Effector memory CD8-positive, alpha-beta T cell (primary cell): ENCODE measurements around the gene OR10H2.
"Not testable (repeated sequence)": the region's sequence is repeated elsewhere in the genome, so short reads cannot be mapped to it uniquely, and the experiment has no call there.

ENCODE experiments used
- ATAC-seq: fragments of 150-1000 bp; cut with Tn5 transposase; replicated peaks from 2 replicates; pipeline ENCODE4 v1.10.0; 2021; ENCODE audit warnings: mild to moderate bottlenecking, moderate library complexity
- DNase-seq, 3 experiments: peaks; one replicate each; pipeline ENCODE4 v3.0.0; 2021
- H3K27ac Mint-ChIP-seq, 2 donors: one replicate each; pipeline ENCODE4 v1.8.0; 2022; ENCODE audit warnings: mild to moderate bottlenecking in 2 of 2, mixed read lengths in 2 of 2, moderate library complexity in 2 of 2
- H3K27me3 Mint-ChIP-seq, 2 donors: one replicate each; pipeline ENCODE4 v1.8.0; 2022; ENCODE audit warnings: mixed read lengths in 2 of 2
- H3K36me3 Mint-ChIP-seq: one replicate; pipeline ENCODE4 v1.8.0; 2022; ENCODE audit warnings: mild to moderate bottlenecking, moderate library complexity, mixed read lengths; ENCODE audit not compliant: insufficient read depth
- H3K4me1 Mint-ChIP-seq, 2 donors: one replicate each; pipeline ENCODE4 v1.8.0; 2022; ENCODE audit warnings: low read depth in 2 of 2, mixed read lengths in 2 of 2
- H3K4me3 Mint-ChIP-seq, 2 donors: one replicate each; pipeline ENCODE4 v1.8.0; 2022; ENCODE audit warnings: mild to moderate bottlenecking in 2 of 2, mixed read lengths in 2 of 2, moderate library complexity in 2 of 2
- H3K9me3 Mint-ChIP-seq, 2 donors: one replicate each; pipeline ENCODE4 v1.8.0; 2022; ENCODE audit warnings: mixed read lengths in 2 of 2

OR10H2 gene

DNA sequence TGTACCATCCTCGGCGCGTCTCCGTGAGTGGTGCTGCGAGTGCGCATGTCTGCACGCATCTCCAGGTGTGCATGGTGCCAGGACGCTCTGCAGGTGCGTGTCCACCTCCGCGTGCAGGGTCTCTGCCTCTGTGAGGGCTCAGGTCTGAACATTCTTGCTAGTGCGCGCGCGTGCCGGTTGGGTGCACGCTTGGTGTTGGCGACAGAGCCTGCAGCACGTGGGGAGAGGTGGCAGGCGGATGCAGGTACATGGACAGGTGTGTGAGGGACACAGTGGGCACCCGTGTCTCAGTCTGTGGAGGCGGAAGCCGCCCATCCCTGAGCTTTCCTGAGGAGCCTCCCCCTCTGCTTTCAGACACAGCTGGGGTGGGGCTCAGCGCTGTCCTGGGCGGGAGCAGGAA lies 4.9 kb upstream of the OR10H2 start:
- peaks cover 71 to 86% of the 10 kb centered on the region in 2 donors for H3K27me3 Mint-ChIP-seq
- no peak for ATAC-seq
- H3K4me3 Mint-ChIP-seq = no peak overlapping the region
- peaks cover 0 to 4% of the 10 kb centered on the region in 2 donors for H3K4me1 Mint-ChIP-seq
- H3K36me3 Mint-ChIP-seq = no peaks in the 10 kb centered on the region
- no peak overlapping the region for H3K27ac Mint-ChIP-seq
- no peaks in the 10 kb centered on the region for H3K9me3 Mint-ChIP-seq
- no peak for DNase-seq

DNA sequence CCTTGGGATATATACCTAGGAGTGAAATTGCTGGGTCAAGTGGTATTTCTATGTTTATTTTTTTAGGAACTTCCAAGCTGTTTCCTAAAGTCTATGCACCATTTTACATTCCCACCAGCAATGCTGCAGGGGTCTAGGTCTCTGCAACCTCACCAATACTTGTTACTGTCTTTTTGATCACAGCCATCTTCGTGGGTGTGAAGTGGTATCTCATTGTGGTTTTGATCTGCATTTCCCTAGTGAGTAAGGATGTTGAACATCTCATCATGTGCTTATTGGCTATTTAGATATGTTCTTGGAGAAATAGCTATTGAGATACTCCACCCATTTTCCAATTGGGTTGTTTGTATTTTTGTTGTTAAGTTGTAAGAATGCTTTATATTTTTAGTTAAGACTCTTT lies 2.7 kb downstream of the OR10H2 start:
- peaks cover 6 to 16% of the 10 kb centered on the region in 2 donors for H3K4me1 Mint-ChIP-seq
- no peaks in the 10 kb centered on the region for H3K9me3 Mint-ChIP-seq
- H3K36me3 Mint-ChIP-seq = no peaks in the 10 kb centered on the region
- H3K27me3 Mint-ChIP-seq = peaks cover 30 to 41% of the 10 kb centered on the region in 2 donors
- DNase-seq = no peak
- ATAC-seq = peak; percentile 56
- no peak overlapping the region for H3K4me3 Mint-ChIP-seq
- no peak overlapping the region for H3K27ac Mint-ChIP-seq

DNA sequence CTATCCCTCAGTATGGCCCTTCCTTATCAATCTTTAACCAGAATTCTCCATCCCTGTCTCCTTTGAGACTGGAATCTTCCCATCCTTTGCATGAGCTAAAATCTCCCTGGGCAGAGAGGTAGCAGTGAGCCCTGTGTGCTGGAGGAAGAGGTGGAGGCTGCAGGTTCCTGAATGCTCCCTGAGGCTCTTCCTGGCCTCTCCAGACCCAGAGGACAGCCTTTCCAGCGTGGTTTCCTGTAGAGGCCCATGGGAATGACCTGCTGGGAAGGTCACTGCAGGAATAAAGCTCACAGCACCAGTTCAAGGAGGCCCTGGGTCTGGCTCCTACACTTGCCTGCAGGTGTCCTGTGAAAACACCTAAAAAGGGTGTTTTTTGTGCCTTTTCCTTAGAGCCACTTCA lies 4.6 kb downstream of the OR10H2 start:
- Mint-ChIP-seq H3K4me3 (no peak overlapping the region), H3K4me1 (peaks cover 6 to 12% of the 10 kb centered on the region in 2 donors), H3K36me3 (no peaks in the 10 kb centered on the region), H3K27me3 (peaks cover 13 to 23% of the 10 kb centered on the region in 2 donors), H3K27ac (no peak overlapping the region), H3K9me3 (no peaks in the 10 kb centered on the region)
- ATAC-seq (no peak), DNase-seq (no peak)

DNA sequence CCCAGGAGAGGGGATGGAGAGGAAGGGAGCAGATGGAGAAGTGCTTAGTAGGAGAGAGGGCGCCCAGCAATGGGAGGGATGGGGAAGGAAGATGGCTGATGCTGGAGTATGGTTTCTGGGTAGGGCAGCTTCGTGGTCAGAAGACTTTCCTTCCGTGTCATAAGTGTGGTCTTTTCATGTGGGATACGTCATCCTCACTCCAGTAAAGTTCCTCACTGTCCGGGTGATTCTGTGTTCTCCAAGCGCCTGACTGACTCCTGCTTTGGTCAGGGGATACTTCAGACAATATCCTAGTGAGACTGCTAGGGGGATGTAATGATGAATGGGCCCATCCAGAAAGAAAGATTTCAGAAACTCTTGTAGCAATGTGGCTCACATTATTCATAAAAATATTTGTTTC lies 6.1 kb downstream of the OR10H2 start:
- DNase-seq = no peak
- Mint-ChIP-seq H3K9me3 (no peaks in the 10 kb centered on the region), H3K27ac (no peak overlapping the region), H3K4me3 (no peak overlapping the region), H3K4me1 (peaks cover 6 to 12% of the 10 kb centered on the region in 2 donors), H3K27me3 (peaks cover 0 to 7% of the 10 kb centered on the region in 2 donors), H3K36me3 (no peaks in the 10 kb centered on the region)
- ATAC-seq = no peak

DNA sequence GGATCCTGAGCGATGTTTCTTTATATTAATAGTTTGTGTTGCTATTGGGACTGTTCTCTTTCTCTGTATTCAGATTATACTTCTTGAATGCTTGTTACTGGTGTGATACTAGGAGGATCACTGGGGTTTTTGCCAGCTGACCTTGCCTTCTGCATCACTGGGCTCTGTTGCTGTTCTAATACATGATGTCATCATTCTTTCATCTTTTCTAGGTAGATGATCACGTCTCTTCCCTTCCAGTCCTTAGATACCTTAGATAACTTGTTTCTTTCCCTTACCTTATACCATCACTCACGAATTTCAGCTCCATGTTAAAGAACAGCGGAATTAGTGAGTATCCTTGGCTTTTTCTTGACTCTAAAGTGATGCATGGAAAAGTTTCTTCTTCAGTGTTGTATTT lies 9.9 kb downstream of the OR10H2 start, which contains the start of gene OR10H3:
Gene OR10H3 (plus strand): TSS at position 264 of the 400 bp plus-strand sequence. CDS start 3,408 bp downstream, outside the sequence.
- peaks cover 20 to 23% of the 10 kb centered on the region in 2 donors for H3K27me3 Mint-ChIP-seq
- H3K27ac Mint-ChIP-seq = no peak within 1 kb of the TSS
- H3K9me3 Mint-ChIP-seq = peaks cover 6 to 9% of the 10 kb centered on the region in 2 donors
- H3K4me1 Mint-ChIP-seq = peaks cover 0 to 3% of the 10 kb centered on the region in 2 donors
- no peaks in the 10 kb centered on the region for H3K36me3 Mint-ChIP-seq
- no peak for DNase-seq
- H3K4me3 Mint-ChIP-seq = no peak within 1 kb of the TSS
- no peak for ATAC-seq

DNA sequence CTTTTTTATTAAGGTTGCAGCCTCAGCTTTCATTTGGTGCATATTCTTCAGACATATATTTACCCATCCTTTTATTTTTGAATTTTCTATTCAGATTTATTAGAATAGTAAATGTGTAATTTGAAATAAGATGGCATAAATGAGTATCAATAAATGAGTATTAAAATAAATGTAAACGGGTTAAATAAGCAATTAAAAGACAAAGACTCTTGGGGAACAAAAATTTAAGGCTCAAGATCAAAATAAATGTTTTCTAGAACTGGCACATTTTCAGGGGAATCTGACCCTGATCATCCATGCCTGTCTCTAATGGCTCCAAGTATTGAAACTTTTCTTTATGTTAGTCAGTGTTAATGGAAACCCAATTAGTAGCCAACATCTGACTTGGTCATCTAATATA lies 13.0 kb downstream of the OR10H2 start:
- Mint-ChIP-seq H3K4me3 (no peak overlapping the region), H3K27me3 (peaks cover 30 to 36% of the 10 kb centered on the region in 2 donors), H3K4me1 (no peaks in the 10 kb centered on the region), H3K27ac (no peak overlapping the region), H3K36me3 (no peaks in the 10 kb centered on the region), H3K9me3 (peaks cover 6 to 9% of the 10 kb centered on the region in 2 donors)
- ATAC-seq (no peak), DNase-seq (no peak)

DNA sequence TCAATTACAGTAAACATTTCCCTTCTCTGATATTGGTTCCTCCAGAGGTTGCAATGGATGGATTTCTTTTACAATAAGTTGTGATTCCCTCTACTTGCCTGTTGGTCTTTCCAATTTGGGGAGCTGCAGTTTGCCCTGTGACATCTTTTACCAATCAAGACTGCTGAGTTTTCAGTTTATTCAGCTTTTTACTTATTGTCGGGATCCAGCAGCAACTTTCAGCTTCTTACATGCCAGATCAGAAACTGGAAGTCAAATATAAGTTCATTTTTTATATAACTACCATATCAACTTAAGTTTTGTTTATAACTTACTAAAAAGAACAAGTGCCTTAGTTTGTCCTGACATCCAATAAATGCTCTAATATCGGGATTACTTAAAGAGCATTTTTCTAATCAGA lies 20.4 kb downstream of the OR10H2 start:
- DNase-seq = no peak
- Mint-ChIP-seq H3K4me3 (no peak overlapping the region), H3K9me3 (no peaks in the 10 kb centered on the region), H3K36me3 (no peaks in the 10 kb centered on the region), H3K27me3 (peaks cover 63% of the 10 kb centered on the region in 2 donors), H3K4me1 (no peaks in the 10 kb centered on the region), H3K27ac (no peak overlapping the region)
- ATAC-seq = no peak

DNA sequence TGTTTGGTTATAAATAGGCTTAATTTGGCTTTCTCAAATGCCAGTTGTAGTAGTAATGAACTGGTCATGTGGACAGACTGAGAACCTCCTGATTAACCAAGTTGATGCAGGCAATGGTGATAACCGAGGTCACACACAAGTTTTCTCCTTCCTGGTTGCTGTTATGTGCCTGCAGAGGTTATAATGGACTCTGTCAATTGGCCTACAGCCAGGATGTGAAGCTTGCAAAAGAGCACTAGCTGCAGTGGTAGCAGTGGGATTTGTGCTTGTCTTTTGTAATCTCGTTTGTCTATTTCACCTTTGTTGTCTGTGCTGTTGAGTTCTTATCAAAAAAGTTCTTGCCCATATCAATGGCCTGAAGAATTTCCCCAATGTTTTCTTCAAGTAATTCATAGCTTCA lies 30.6 kb downstream of the OR10H2 start:
- Mint-ChIP-seq H3K27ac (no peak overlapping the region), H3K9me3 (no peaks in the 10 kb centered on the region), H3K4me1 (peaks cover 0 to 4% of the 10 kb centered on the region in 2 donors), H3K4me3 (no peak overlapping the region), H3K36me3 (no peaks in the 10 kb centered on the region), H3K27me3 (peaks cover 82 to 90% of the 10 kb centered on the region in 2 donors)
- ATAC-seq (no peak), DNase-seq (no peak)

DNA sequence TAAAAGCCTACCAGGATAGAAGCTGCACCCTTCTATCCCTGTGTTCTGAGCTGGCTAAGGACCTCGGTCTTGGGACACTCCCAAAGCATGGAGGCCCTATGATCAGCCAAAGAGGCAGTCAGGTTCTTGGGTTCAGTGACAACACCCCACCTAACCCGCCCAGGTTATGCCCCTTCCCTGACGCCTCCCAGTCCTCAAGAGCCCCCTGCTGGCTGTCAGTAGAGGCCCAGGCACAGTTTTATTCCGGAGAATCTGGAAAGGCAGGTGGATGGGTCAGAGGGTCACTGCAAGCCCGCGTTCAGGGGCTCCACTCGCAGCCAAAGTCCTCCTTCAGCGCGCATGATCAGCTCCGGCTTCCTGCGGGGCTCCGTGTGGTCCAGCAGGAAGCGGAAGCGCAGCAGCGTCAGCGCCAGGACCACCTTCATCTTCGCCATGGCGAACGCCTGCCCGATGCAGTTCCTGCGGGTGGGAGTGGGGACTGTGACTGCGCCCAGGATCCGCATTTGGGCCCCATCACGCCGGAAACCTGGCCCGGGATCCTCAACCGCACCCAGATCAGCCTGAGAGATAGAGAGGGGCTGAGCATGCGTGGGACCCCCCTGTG lies 32.2 kb downstream of the OR10H2 start:
- H3K9me3 Mint-ChIP-seq = no peaks in the 10 kb centered on the region
- H3K4me3 Mint-ChIP-seq = no peak overlapping the region
- H3K27ac Mint-ChIP-seq = no peak overlapping the region
- H3K4me1 Mint-ChIP-seq = peaks cover 0 to 4% of the 10 kb centered on the region in 2 donors
- no peaks in the 10 kb centered on the region for H3K36me3 Mint-ChIP-seq
- ATAC-seq (no peak), DNase-seq (no peak)
- peaks cover 77 to 80% of the 10 kb centered on the region in 2 donors for H3K27me3 Mint-ChIP-seq

DNA sequence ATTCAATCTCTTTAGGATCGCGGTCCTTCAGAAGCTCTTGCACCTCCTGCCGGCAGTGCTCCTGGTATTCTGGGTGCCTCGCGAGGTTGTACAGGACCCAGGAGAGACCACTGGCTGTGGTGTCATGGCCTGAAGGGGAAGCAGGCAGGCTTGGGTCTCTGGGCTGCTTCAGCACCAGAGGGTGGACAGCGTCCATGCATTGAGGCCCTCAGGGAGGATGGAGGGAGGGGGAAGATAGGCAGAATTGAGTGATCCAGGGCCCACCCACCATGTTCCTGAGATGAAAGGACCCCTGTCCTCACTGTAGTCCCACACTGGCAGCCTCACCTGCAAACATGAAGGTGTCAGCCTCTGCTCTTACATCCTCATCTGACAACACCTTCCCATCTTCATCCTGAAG lies 41.8 kb downstream of the OR10H2 start:
- H3K4me1 Mint-ChIP-seq = no peaks in the 10 kb centered on the region
- ATAC-seq (no peak), DNase-seq (no peak)
- H3K4me3 Mint-ChIP-seq = no peak overlapping the region
- H3K9me3 Mint-ChIP-seq = no peaks in the 10 kb centered on the region
- peaks cover 60 to 64% of the 10 kb centered on the region in 2 donors for H3K27me3 Mint-ChIP-seq
- no peaks in the 10 kb centered on the region for H3K36me3 Mint-ChIP-seq
- H3K27ac Mint-ChIP-seq = no peak overlapping the region

DNA sequence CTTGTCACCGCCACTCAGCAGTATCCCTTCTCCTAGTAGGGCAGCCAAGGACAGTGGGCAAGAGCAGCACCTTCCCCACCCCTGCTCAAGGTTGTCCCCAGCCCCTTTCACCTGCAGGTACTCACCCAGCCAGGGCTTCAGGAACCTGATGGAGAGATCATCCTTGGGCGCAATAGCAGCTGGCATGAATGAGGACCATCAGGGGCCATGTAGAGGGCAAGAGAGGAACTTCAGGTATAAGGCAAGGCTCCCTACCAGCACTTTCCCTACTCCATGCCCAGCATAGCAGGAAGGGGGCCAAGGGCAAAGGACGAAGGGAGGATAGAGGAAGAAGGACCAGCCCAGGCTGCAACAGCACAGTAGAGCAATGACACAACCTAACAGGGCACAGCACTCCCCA lies 46.3 kb downstream of the OR10H2 start:
- ATAC-seq = not testable (repeated sequence)

DNA sequence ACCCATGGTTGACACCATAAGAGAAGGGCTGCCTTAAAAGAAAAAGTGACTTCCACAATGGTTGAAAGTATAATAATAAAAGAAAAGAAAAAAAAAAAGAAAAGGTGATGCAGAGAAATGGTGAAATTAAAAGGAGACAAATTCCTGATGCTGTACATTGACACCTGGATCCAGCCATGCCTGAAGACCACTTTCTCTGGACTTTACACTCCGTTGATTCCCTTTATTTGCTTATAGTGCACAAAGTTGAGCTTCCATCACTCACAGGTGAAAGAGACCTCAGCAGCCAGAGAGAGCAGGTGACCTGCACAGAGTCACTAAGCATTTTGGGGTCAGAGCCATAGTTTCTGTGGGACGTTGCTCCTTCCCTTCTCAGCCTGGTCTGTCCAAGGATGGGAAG lies 47.4 kb downstream of the OR10H2 start:
- Mint-ChIP-seq H3K27ac (no peak overlapping the region), H3K9me3 (no peaks in the 10 kb centered on the region), H3K4me3 (no peak overlapping the region), H3K36me3 (no peaks in the 10 kb centered on the region), H3K27me3 (peaks cover 66 to 74% of the 10 kb centered on the region in 2 donors), H3K4me1 (no peaks in the 10 kb centered on the region)
- no peak for ATAC-seq
- DNase-seq = no peak

More for the DNA sequence above, 46.3 kb downstream of the OR10H2 start:
- H3K36me3 Mint-ChIP-seq, DNase-seq, H3K27ac Mint-ChIP-seq, H3K9me3 Mint-ChIP-seq, H3K4me1 Mint-ChIP-seq, H3K4me3 Mint-ChIP-seq: not testable (repeated sequence)
- peaks cover 74 to 85% of the 10 kb centered on the region in 2 donors for H3K27me3 Mint-ChIP-seq

DNA sequence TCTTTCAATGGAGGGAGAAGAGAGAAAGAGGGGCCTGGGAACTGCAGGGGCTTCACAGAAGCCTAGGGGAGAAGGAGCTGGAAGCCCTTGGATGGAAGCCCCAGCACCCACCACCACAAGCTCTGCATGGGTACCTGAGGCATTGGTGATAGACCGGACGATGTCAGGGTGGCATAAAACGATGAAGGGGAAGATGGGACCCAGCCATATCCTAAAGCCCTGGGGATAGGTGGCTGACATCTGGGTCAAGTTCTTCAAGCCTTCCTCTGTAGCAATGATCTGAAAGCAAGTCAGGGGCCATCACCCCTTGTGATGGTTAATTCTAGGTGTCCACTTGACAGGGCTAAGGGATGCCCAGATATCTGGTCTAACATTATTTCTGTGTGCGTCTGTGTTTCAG lies 48.4 kb downstream of the OR10H2 start:
- Mint-ChIP-seq H3K4me3 (no peak overlapping the region), H3K4me1 (peaks cover 0 to 4% of the 10 kb centered on the region in 2 donors), H3K27ac (no peak overlapping the region), H3K9me3 (no peaks in the 10 kb centered on the region), H3K36me3 (no peaks in the 10 kb centered on the region), H3K27me3 (peaks cover 56 to 66% of the 10 kb centered on the region in 2 donors)
- DNase-seq (no peak), ATAC-seq (no peak)
